Superior temporal gyrus (tissue), 1 donor: ENCODE results near the gene WTAP.
"Not testable (repeated sequence)": the region's sequence is repeated elsewhere in the genome, so short reads cannot be mapped to it uniquely, and the experiment has no call there.

ENCODE experiments used
- DNase-seq: peaks from one replicate; pipeline ENCODE4 v3.0.0-alpha.2; 2016; ENCODE audit errors: extremely low spot score

Gene WTAP

DNA sequence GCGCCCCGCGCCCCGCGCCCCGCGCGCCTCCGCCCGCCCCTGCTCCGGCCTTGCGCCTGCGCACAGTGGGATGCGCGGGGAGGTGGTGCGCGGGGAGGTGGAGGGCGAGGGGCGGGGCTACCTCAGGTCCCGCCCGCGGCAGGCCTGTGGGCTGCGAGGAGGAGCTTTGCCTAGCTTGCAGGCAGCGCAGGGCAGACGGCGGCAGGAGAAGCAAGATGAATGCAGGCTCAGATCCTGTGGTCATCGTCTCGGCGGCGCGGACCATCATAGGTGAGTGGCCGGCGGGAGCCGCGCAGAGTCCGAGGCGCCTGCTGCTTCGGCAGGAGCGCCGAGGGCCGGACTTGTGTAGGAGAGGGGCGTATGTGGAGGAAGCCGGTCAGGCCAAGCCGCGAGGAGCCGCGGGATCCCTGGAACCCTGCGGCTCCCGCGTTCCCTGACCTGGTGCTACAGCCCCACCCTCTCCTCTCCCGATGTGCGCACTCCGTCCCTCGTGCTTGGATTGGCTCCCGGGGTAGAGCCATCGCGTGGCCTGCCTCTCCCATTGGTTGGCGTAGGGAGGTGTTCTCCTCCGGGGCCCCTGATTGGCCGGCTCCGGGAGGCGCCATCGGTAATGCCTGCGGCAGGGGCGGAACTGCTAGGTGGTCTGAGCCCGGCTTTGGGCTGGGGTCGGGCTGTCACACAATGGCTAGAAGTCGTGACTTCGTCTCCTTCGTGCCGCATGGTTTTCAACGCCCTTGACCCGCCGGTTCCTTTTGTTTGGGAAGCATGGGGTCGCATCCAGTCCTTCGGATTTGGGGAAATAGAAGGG is 34.8 kb downstream of the WTAP start, which contains the start of gene ACAT2:
ACAT2 (plus strand) TSS at position 173 of the 808 bp plus-strand sequence; CDS start at position 216, 43 bp downstream.
- peak; percentile 99 for DNase-seq

GRCh38 chr6:159762681-159763293 is 35.5 kb downstream of the WTAP start:
- DNase-seq = no peak

DNA sequence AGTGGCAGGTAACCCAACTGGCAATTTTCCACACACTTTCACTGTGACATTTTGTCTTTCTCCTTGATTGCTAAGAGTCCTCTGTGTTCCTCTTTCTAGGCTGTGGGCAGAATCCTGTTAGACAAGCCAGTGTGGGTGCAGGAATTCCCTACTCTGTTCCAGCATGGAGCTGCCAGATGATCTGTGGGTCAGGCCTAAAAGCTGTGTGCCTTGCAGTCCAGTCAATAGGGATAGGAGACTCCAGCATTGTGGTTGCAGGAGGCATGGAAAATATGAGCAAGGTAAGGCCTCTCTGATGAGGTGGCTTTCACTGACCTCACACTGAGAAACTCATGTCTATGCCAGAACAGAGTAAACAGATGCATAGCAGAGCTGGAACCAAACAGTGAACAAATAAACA is 39.6 kb downstream of the WTAP start:
- DNase-seq = no peak

GRCh38 chr6:159769470-159769869 is 42.2 kb downstream of the WTAP start:
- no peak for DNase-seq

DNA sequence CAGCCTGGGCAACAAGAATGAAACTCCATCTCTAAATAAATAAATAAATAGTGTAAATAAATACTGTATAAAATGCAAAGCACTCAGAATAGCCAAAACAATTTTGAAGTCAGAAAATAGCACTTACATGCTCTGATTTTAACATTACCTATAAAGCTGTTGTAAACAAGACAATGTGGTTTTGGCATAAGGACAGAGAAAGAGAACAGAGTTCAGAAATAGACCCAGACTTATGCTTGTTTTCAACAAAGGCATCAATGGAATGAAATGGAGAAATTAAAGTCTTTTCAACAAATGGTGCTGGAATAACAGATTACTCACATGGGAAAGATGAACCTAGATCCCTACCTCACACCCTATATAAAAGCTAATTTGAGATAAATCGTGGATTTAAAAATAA is 44.9 kb downstream of the WTAP start:
- DNase-seq = no peak

DNA sequence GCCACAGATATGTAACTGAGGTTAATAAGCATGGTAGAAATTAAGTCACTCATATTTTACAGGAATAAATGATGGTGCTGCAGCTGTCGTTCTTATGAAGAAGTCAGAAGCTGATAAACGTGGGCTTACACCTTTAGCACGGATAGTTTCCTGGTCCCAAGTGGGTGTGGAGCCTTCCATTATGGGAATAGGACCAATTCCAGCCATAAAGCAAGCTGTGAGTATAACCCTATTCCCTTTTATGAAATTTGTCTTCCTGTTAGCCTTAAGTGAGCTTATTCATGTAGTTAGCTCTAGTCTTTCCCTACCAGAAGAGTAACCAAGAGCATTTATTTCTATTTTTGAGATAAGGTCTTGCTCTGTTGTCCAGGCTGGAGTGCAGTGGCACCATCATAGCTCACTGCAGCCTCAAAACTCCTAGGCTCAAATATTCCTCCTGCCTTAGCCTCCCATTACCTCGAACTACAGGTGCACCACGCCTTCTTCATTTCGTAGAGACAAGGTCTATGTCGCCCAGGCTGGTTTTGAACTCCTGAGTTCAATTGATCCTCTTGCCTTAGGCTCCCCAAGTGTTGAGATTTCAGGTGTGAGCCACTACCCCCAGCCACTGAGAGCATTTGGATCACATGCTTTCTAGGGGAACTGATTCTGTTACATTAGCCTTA is 50.1 kb downstream of the WTAP start:
- no peak for DNase-seq

DNA sequence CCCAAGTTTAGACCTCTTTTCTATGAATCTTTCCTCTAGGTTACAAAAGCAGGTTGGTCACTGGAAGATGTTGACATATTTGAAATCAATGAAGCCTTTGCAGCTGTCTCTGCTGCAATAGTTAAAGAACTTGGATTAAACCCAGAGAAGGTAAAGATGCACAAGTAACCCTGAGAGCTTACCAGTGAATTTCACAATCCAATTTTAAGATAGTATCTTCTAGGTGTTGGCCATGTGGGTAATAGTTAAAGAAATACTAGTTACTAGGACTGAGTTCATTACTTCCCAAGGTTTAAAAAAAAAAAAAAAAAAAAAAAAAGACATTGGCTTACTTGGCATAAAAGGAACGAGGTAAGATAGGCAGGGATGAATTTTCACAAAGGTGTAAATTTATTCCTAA is 50.8 kb downstream of the WTAP start:
- no peak for DNase-seq

- DNase-seq = no peak
Observed at GRCh38 chr6:159778542-159779103, 51.3 kb downstream of the WTAP start.

- DNase-seq = no peak
Observed at GRCh38 chr6:159788276-159788675, 61.0 kb downstream of the WTAP start.

DNA sequence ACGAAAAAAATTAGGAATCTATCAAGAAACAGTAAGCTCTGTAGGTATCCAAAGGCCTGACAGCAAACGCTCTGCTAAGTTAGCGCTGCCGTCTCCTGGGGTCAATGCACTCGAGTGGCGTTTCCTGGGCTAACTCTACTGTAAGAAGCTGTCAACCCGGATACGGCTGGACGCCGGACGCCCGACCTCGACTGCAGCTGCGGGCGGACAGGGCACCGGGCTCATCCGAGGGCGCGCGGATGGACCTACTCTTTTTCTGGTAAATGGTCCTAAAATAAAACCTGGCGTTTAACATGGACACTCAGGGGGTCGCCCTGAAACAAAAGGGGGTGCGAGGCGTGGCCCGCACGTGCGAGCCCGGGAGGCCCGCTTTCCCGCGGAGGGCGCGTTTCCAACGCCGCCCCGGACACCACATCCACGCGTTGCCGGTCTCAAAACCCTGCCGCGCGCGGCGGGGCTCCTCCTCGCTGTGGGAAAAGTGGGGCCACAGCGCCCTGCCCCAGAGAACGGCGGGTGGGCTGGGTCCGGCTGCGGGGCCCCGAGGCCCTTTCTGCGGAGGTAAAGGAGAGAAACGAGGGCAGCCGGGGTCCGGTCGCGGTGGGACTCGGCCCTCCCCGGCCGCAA is 61.6 kb downstream of the WTAP start:
- DNase-seq = no peak

DNA sequence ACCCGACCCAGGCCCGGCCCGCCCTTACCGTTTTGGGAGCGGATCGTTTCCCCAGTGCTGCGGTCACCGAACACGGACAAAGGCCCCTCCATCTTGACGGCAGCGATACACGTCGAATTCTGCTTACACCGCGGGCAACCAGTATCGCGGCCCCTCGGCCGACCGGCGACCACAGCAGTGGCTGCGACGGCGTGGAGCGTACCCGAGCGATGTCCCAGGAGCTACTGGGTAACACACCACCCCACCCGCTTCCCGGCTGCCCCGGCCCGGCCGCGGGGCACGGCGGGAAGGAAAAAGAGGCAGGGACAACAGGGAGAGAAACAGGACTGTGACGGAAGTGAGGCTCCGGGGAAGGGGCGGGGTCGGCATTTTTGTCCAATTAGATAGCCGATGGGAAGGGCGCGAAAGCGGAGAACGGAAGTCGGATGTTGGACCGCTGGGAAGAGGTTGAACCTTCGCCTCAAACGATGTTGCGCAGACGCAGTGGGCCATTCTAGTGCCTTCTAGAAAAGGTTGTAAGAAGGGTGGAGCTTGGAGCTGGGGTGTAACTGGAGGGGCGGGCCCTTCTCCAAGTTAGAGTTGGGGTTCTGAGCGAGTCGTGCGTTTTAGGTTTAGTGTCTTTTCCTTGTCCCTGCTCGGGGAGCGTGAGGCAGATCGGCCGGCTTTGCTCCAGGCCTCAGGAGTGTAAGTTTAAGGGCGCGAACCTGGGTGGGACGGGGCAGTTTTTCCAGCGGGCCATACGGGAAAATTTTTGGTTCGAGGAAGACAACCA is 62.3 kb downstream of the WTAP start, which contains the start of gene TCP1:
TCP1 (minus strand) TSS at position 226 of the 772 bp plus-strand sequence; CDS start at position 92, 134 bp downstream.
- peak; percentile 100 for DNase-seq

GRCh38 chr6:159790149-159790955 is 63.0 kb downstream of the WTAP start, which contains the start of gene MRPL18:
Gene MRPL18 (plus strand): TSS chr6:159790467. CDS start chr6:159790588, 121 bp downstream.
- peak; percentile 99 for DNase-seq

DNA sequence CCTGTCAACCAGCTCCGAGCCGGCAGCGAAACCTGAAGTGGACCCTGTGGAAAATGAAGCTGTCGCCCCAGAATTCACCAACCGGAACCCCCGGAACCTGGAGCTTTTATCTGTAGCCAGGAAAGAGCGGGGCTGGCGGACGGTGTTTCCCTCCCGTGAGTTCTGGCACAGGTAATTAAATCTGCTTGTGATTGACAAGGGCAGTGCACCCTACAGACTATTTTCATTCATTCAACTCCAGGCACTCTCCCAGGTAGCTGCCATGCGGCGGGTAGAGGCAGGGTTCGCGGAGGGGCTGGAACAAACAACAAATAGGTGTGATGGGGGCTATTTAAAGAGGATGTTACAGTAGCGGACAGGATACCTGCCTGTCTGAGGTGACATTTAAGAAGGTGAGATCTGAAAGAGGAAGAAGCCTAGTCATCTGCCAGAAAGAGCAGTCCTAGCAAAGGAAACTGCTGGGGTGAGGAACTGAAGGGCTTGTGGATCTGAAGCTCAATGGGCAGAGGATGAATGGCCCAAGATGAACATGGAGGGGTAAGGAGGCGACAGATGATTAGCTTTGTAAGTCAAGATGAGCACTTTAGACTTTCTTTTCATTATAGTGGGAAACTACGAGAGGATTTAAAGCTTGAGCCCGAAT is 63.8 kb downstream of the WTAP start:
- no peak for DNase-seq

DNA sequence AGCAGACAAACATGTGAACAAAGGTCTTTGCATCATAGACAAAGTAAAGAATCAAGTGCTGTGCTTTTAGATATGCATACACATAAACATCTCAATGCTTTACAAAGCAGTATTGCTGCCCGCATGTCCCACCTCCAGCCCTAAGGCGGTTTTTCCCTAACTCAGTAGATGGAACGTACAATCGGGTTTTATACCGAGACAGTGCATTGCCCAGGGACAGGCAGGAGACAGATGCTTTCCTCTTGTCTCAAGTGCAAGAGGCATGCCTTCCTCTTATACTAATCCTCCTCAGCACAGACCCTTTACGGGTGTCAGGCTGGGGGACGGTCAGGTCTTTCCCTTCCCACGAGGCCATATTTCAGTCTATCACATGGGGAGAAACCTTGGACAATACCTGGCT is 67.7 kb downstream of the WTAP start:
- DNase-seq = not testable (repeated sequence)

- DNase-seq = no peak
Observed at GRCh38 chr6:159797554-159797953, 70.2 kb downstream of the WTAP start.

- no peak for DNase-seq
Observed at GRCh38 chr6:159800141-159800865, 73.0 kb downstream of the WTAP start, which contains the start of gene PNLDC1. Gene PNLDC1 (plus strand): TSS chr6:159800276. CDS start chr6:159800308, 32 bp downstream.

GRCh38 chr6:159801935-159802334 is 74.6 kb downstream of the WTAP start:
- no peak for DNase-seq

DNA sequence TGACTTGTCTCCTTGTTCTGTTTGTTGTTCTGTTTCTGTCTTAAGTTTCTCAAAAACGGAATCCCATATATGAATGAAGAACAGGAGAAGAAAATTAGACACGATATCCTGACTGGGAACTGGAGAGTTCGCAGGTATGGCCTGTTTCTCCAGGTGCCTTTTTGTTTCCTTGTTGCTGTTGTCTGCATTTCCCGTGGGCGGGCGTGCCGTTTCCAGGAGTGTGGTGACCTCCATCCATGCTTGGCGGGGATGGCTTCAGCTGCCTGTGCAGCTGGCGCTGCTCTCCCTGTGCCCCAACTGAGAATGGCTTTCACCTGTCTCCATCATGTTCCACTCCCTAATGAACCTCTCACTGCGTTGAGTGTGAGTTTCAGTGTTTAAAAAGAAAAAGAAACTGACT is 77.2 kb downstream of the WTAP start:
- DNase-seq = no peak
